ENCODE data around the gene SRBD1. TPM values are rescaled to one million over a fixed set of nuclear protein-coding genes. Genes with fewer than 3 reads are reported as not detected.

SRBD1 gene
- total and polyA plus RNA-seq, 4 donors, result 4.0 to 22.2 (median 10.0) TPM

DNA sequence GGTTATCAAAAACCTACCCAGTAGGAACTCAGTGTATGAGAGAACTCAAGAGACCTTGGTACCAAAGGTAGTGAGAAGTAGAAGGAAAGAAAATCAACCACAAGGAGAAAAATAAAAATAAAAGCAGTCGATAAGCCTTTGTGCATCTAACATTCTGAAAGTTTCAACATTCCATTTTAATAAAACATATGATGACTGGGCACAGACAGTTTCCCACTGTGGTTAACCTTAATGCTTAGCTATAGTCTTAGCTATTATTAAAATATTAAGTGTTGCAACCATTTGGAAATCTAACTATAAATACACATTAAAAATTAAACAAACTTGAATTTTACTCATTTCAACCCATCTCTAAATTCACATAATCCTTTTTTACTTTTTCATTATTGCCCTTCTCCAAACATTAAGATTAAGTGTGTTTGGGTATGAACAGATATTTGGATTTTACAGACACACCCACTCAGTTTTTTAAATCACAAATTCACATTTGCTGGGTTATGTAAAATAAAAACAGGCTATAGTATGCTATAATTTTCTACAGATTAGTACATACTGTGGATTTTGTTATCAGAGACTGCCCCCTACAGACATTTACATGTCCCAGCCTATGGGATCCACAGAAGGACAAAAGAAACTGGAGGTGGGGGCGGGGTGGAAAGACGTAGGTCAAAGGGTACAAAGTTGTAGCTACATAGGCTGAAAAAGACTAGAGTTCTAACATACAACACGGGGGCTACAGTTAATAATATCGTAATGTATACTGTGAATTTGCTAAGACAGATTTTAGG is 32.8 kb downstream of the SRBD1 start:
- no peak overlapping the region for H3K9ac ChIP-seq (ENCODE audit: low read depth in 1 of 2, low read length in 2 of 2)
- H3K4me1 ChIP-seq (ENCODE audit: control insufficient read depth in 4 of 4, insufficient read depth in 4 of 4, low read length in 3 of 4), result no peaks in the 10 kb centered on the region
- DNase-seq (ENCODE audit: low spot score), result no peak
- H3K9me3 ChIP-seq (ENCODE audit: control insufficient read depth in 4 of 4, low read length in 3 of 4), result no peaks in the 10 kb centered on the region
- TF ChIP-seq RAD21 (IDR thresholded peaks at IDR 0.05), result peak; percentile 35 to 38
- TF ChIP-seq, protein P1, sequence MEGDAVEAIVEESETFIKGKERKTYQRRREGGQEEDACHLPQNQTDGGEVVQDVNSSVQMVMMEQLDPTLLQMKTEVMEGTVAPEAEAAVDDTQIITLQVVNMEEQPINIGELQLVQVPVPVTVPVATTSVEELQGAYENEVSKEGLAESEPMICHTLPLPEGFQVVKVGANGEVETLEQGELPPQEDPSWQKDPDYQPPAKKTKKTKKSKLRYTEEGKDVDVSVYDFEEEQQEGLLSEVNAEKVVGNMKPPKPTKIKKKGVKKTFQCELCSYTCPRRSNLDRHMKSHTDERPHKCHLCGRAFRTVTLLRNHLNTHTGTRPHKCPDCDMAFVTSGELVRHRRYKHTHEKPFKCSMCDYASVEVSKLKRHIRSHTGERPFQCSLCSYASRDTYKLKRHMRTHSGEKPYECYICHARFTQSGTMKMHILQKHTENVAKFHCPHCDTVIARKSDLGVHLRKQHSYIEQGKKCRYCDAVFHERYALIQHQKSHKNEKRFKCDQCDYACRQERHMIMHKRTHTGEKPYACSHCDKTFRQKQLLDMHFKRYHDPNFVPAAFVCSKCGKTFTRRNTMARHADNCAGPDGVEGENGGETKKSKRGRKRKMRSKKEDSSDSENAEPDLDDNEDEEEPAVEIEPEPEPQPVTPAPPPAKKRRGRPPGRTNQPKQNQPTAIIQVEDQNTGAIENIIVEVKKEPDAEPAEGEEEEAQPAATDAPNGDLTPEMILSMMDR (IDR thresholded peaks at IDR 0.05; ENCODE audit: low read depth, low read length, missing input control), result peak; percentile 8
- TF ChIP-seq, protein P2, sequence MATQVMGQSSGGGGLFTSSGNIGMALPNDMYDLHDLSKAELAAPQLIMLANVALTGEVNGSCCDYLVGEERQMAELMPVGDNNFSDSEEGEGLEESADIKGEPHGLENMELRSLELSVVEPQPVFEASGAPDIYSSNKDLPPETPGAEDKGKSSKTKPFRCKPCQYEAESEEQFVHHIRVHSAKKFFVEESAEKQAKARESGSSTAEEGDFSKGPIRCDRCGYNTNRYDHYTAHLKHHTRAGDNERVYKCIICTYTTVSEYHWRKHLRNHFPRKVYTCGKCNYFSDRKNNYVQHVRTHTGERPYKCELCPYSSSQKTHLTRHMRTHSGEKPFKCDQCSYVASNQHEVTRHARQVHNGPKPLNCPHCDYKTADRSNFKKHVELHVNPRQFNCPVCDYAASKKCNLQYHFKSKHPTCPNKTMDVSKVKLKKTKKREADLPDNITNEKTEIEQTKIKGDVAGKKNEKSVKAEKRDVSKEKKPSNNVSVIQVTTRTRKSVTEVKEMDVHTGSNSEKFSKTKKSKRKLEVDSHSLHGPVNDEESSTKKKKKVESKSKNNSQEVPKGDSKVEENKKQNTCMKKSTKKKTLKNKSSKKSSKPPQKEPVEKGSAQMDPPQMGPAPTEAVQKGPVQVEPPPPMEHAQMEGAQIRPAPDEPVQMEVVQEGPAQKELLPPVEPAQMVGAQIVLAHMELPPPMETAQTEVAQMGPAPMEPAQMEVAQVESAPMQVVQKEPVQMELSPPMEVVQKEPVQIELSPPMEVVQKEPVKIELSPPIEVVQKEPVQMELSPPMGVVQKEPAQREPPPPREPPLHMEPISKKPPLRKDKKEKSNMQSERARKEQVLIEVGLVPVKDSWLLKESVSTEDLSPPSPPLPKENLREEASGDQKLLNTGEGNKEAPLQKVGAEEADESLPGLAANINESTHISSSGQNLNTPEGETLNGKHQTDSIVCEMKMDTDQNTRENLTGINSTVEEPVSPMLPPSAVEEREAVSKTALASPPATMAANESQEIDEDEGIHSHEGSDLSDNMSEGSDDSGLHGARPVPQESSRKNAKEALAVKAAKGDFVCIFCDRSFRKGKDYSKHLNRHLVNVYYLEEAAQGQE (IDR thresholded peaks at IDR 0.05), result no peak
- TF ChIP-seq, protein P3, sequence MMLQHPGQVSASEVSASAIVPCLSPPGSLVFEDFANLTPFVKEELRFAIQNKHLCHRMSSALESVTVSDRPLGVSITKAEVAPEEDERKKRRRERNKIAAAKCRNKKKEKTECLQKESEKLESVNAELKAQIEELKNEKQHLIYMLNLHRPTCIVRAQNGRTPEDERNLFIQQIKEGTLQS (IDR thresholded peaks at IDR 0.05), result no peak
- TF ChIP-seq HNF4G (IDR thresholded peaks at IDR 0.05), result no peak
- no peak overlapping the region for H3K4me3 ChIP-seq (ENCODE audit: low read depth in 1 of 3, low read length in 3 of 3)
- H3K27ac ChIP-seq (ENCODE audit: low read depth in 1 of 2, low read length in 2 of 2), result no peak overlapping the region
- H3K36me3 ChIP-seq (ENCODE audit: control insufficient read depth in 4 of 4, insufficient read depth in 3 of 4, low read depth in 1 of 4, low read length in 3 of 4), result peaks cover 0 to 18% (median 2%) of the 10 kb centered on the region in 4 donors
- H3K27me3 ChIP-seq (ENCODE audit: control insufficient read depth in 4 of 4, insufficient read depth in 4 of 4, low read length in 3 of 4), result no peaks in the 10 kb centered on the region
- 90% methylated on average over 5 of the region's 5 CpGs for WGBS

DNA sequence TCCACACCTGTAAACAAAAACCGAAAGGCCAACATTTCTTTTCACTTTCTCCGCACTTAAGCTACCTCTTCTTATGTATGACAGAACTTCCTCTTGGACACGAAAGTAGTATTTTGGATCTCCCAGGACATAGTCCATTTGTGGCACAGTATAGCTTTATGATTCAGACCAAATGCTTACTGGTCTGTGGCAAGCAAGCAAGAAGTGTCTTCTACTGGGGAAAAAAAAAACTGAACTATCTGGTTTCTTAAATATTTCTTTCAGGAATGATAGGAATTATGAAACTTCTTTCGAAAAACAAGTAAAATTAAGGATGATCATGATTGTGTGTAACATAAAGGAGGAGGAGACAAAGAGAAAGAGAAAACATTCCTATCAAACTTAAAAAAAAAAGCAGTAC is 33.6 kb downstream of the SRBD1 start:
- WGBS, result 94% methylated on average over 4 of the region's 4 CpGs
- H3K27ac ChIP-seq (ENCODE audit: low read depth in 1 of 2, low read length in 2 of 2), result no peak overlapping the region
- H3K36me3 ChIP-seq (ENCODE audit: control insufficient read depth in 4 of 4, insufficient read depth in 3 of 4, low read depth in 1 of 4, low read length in 3 of 4), result peaks cover 0 to 18% (median 2%) of the 10 kb centered on the region in 4 donors
- DNase-seq (ENCODE audit: low spot score), result no peak
- no peak overlapping the region for H3K9ac ChIP-seq (ENCODE audit: low read depth in 1 of 2, low read length in 2 of 2)
- no peak overlapping the region for H3K4me3 ChIP-seq (ENCODE audit: low read depth in 1 of 3, low read length in 3 of 3)
- no peaks in the 10 kb centered on the region for H3K4me1 ChIP-seq (ENCODE audit: control insufficient read depth in 4 of 4, insufficient read depth in 4 of 4, low read length in 3 of 4)
- TF ChIP-seq TAF1 (conservative IDR thresholded peaks at IDR 0.05) (no peak), SP1 (IDR thresholded peaks at IDR 0.05) (no peak), HNF4G (IDR thresholded peaks at IDR 0.05) (no peak), EGR1 (IDR thresholded peaks at IDR 0.05; ENCODE audit: low read depth in 2 of 2) (no peak), JUND (IDR thresholded peaks at IDR 0.05) (no peak), FOXA1 (IDR thresholded peaks at IDR 0.05) (no peak), NR2F2 (IDR thresholded peaks at IDR 0.05) (no peak), RXRA (IDR thresholded peaks at IDR 0.05) (no peak), GABPA (IDR thresholded peaks at IDR 0.05 in 1 of 2, conservative IDR thresholded peaks at IDR 0.05 in 1 of 2) (no peak), YY1 (IDR thresholded peaks at IDR 0.05) (no peak), RAD21 (IDR thresholded peaks at IDR 0.05) (no peak), HNF4A (conservative IDR thresholded peaks at IDR 0.05) (no peak), FOXA2 (IDR thresholded peaks at IDR 0.05) (no peak)
- TF ChIP-seq, protein P3 (IDR thresholded peaks at IDR 0.05), result no peak
- TF ChIP-seq, protein P4, sequence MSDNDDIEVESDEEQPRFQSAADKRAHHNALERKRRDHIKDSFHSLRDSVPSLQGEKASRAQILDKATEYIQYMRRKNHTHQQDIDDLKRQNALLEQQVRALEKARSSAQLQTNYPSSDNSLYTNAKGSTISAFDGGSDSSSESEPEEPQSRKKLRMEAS (IDR thresholded peaks at IDR 0.05), result no peak
- TF ChIP-seq, protein P5, sequence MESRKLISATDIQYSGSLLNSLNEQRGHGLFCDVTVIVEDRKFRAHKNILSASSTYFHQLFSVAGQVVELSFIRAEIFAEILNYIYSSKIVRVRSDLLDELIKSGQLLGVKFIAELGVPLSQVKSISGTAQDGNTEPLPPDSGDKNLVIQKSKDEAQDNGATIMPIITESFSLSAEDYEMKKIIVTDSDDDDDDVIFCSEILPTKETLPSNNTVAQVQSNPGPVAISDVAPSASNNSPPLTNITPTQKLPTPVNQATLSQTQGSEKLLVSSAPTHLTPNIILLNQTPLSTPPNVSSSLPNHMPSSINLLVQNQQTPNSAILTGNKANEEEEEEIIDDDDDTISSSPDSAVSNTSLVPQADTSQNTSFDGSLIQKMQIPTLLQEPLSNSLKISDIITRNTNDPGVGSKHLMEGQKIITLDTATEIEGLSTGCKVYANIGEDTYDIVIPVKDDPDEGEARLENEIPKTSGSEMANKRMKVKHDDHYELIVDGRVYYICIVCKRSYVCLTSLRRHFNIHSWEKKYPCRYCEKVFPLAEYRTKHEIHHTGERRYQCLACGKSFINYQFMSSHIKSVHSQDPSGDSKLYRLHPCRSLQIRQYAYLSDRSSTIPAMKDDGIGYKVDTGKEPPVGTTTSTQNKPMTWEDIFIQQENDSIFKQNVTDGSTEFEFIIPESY (IDR thresholded peaks at IDR 0.05), result no peak
- TF ChIP-seq, protein P2 (IDR thresholded peaks at IDR 0.05), result no peak
- no peaks in the 10 kb centered on the region for H3K27me3 ChIP-seq (ENCODE audit: control insufficient read depth in 4 of 4, insufficient read depth in 4 of 4, low read length in 3 of 4)
- no peaks in the 10 kb centered on the region for H3K9me3 ChIP-seq (ENCODE audit: control insufficient read depth in 4 of 4, low read length in 3 of 4)
